Panc1 (cell line): ENCODE data around the gene TMEM25. TPM values are rescaled to one million over a fixed set of nuclear protein-coding genes. Genes with fewer than 3 reads are reported as not detected.
"Not testable (repeated sequence)": the region's sequence is repeated elsewhere in the genome, so short reads cannot be mapped to it uniquely, and the experiment has no call there.

Source experiments
- ATAC-seq: fragments of 200-7000 bp; cut with Tn5 transposase; 2 replicates; pipeline ENCODE4 v1.9.1; 2020; ENCODE audit warnings: mild to moderate bottlenecking, moderate library complexity
- BruUV-seq: library from RNA; stranded (reverse); fragments of 400-500 nt; replicated peaks from 2 replicates; lab custom pipeline; 2021; lab: Mats Ljungman, UMichigan
- CTCF ChIA-PET: fragments of 300-600 bp; sonication (Branson Sonifier 250); formaldehyde crosslinking; loops from one replicate; lab custom pipeline; 2022; ENCODE audit warnings: antibody characterized with exemption; lab: Charles Lee
- POLR2A ChIA-PET: fragments of 300-600 bp; sonication (Branson Sonifier 250); formaldehyde crosslinking; loops from one replicate; lab custom pipeline; 2022; ENCODE audit warnings: antibody characterized with exemption; lab: Charles Lee
- DNase-seq: peaks from one replicate; pipeline ENCODE4 v3.0.0-alpha.2; 2010; ENCODE audit warnings: low read depth, low spot score
- H3K27ac ChIP-seq: 2 replicates; pipeline ENCODE4 v1.5.1; 2011; ENCODE audit warnings: mild to moderate bottlenecking, low read length, inconsistent platforms
- H3K27me3 ChIP-seq: fragments of 200-500 bp; sonication (Bioruptor generic); 2 replicates; pipeline ENCODE4 v1.6.0; 2014; ENCODE audit warnings: low read length, inconsistent platforms; ENCODE audit not compliant: control insufficient read depth, insufficient read depth
- H3K36me3 ChIP-seq: fragments of 200-500 bp; sonication (Bioruptor generic); 2 replicates; pipeline ENCODE4 v1.5.1; 2014; ENCODE audit warnings: inconsistent platforms, mild to moderate bottlenecking, low read length, moderate library complexity; ENCODE audit not compliant: control insufficient read depth, insufficient read depth
- H3K4me1 ChIP-seq: 2 replicates; pipeline ENCODE4 v1.5.1; 2011; ENCODE audit warnings: inconsistent platforms, mild to moderate bottlenecking, low read length, moderate library complexity; ENCODE audit not compliant: control insufficient read depth, insufficient read depth
- H3K4me3 ChIP-seq, 2 experiments: 2 replicates each; pipeline ENCODE4 v1.5.1; 2011 to 2012; ENCODE audit warnings: low read depth in 2 of 2, low read length in 2 of 2, mild to moderate bottlenecking in 2 of 2, inconsistent platforms in 1 of 2, moderate library complexity in 1 of 2
- H3K9me3 ChIP-seq: fragments of 200-500 bp; sonication (Bioruptor generic); 2 replicates; pipeline ENCODE4 v1.5.1; 2014; ENCODE audit warnings: low read depth, mild to moderate bottlenecking, inconsistent platforms, low read length, moderate library complexity; ENCODE audit not compliant: control insufficient read depth, insufficient read depth
- CTCF ChIP-seq: fragments of 450-650 bp; IDR thresholded peaks from 2 replicates; pipeline ENCODE4 v1.5.1; 2017; ENCODE audit warnings: mild to moderate bottlenecking
- POLR2AphosphoS5 ChIP-seq: IDR thresholded peaks from 2 replicates; pipeline ENCODE4 v1.6.1; 2012; ENCODE audit warnings: mild to moderate bottlenecking, low read depth, low read length, moderate library complexity
- REST ChIP-seq, 2 experiments: IDR thresholded peaks; 2 replicates each; pipeline ENCODE4 v1.6.1; 2011 to 2012; ENCODE audit warnings: low read depth in 2 of 2, control low read depth in 1 of 2, low read length in 1 of 2, mild to moderate bottlenecking in 1 of 2, moderate library complexity in 1 of 2; ENCODE audit not compliant: insufficient read depth in 1 of 2
- SIN3A ChIP-seq: IDR thresholded peaks from 2 replicates; pipeline ENCODE4 v1.6.1; 2012; ENCODE audit warnings: low read depth, mild to moderate bottlenecking, low read length, moderate library complexity, borderline replicate concordance; ENCODE audit not compliant: insufficient read depth
- TCF7L2 ChIP-seq: IDR thresholded peaks from 2 replicates; pipeline ENCODE4 v1.6.1; 2011; ENCODE audit warnings: mild to moderate bottlenecking, low read depth, low read length, inconsistent platforms
- in situ Hi-C: cut with HindIII; loops from 2 replicates; pipeline ENCODE4 v1.10.0; 2016; ENCODE audit warnings: low sequenced_read_pairs, low pct_unique_long_range_greater_than_20kb
- intact Hi-C: fragments of 100-400 bp; cut with micrococcal nuclease; formaldehyde crosslinking; loops from one replicate; pipeline ENCODE4 v1.10.0; 2022; ENCODE audit not compliant: unreplicated experiment
- total RNA-seq: library from RNA; stranded (reverse); gene quantifications from one replicate; pipeline ENCODE4 v1.2.1, GENCODE V29; 2021; ENCODE audit not compliant: unreplicated experiment

Gene TMEM25
- total RNA-seq, 1 experiment from 2014 or later: 6.7 TPM

- DNase-seq (no peak), ATAC-seq (no peak)
- ChIA-PET POLR2A (no interaction called here), CTCF (no interaction called here)
- peaks cover 26% of the 10 kb centered on the region for H3K4me1 ChIP-seq
- TF ChIP-seq POLR2AphosphoS5 (no peak), REST (IDR thresholded peaks at IDR 0.05; ENCODE audit: insufficient read depth in 1 of 2, low read depth in 2 of 2, low read length in 1 of 2) (no peak), TCF7L2 (no peak), SIN3A (no peak), CTCF (no peak)
- H3K36me3 ChIP-seq: no peaks in the 10 kb centered on the region; the same call in none of the 2 replicates
- BruUV-seq: no TSS peak
- in situ Hi-C loops: no loop called here
- intact Hi-C loops: no loop called here
- no peak overlapping the region for H3K4me3 ChIP-seq
- H3K9me3 ChIP-seq: no peaks in the 10 kb centered on the region
- H3K27me3 ChIP-seq: no peaks in the 10 kb centered on the region
- no peak overlapping the region for H3K27ac ChIP-seq
Observed at GRCh38 chr11:118570787-118571186, 39.8 kb downstream of the TMEM25 start.

GRCh38 chr11:118571701-118572060 lies 40.7 kb downstream of the TMEM25 start:
- not testable (repeated sequence) for DNase-seq

GRCh38 chr11:118572061-118572980 lies 41.3 kb downstream of the TMEM25 start, which contains the start of gene ARCN1:
Gene ARCN1 (plus strand): TSS chr11:118572409. CDS start chr11:118572548, 139 bp downstream.
- Histone ChIP-seq H3K4me1 (peaks cover 28% of the 10 kb centered on the region), H3K27me3 (no peaks in the 10 kb centered on the region), H3K4me3 (peak within 1 kb of the TSS; percentile 92 to 93), H3K36me3 (no peaks in the 10 kb centered on the region; the same call in none of the 2 replicates), H3K27ac (peak within 1 kb of the TSS; percentile 94), H3K9me3 (no peaks in the 10 kb centered on the region)
- DNase-seq: no peak
- intact Hi-C loops: no loop called here
- TF ChIP-seq TCF7L2 (peak; percentile 26; the same call in 1 of the 2 replicates), POLR2AphosphoS5 (peak; percentile 89), REST (IDR thresholded peaks at IDR 0.05; ENCODE audit: insufficient read depth in 1 of 2, low read depth in 2 of 2, low read length in 1 of 2) (0 out of 4 replicates have a peak, but pooled peaks of 1 of the 2 experiments have one; percentile 14), CTCF (no peak), SIN3A (peak; percentile 82; the same call in 1 of the 2 replicates)
- ChIA-PET POLR2A (interaction anchor here (0.7 kb wide), 3 partner anchors 63 to 425 kb away, joined by 4 to 8 read pairs (median 6); no protein-coding TSS in a partner anchor), CTCF (interaction anchor here (0.7 kb wide), 1 partner anchor 34 kb away, joined by 4 read pairs; no protein-coding TSS in a partner anchor)
- ATAC-seq: peak; percentile 92
- BruUV-seq: no TSS peak
- in situ Hi-C loops: no loop called here

More at GRCh38 chr11:118571701-118572060, 40.7 kb downstream of the TMEM25 start:
- H3K9me3 ChIP-seq, intact Hi-C loops, POLR2A ChIA-PET, H3K27me3 ChIP-seq, in situ Hi-C loops, BruUV-seq, CTCF ChIA-PET, ATAC-seq, H3K36me3 ChIP-seq: not testable (repeated sequence)
- peaks cover 28% of the 10 kb centered on the region for H3K4me1 ChIP-seq
- H3K27ac ChIP-seq: peak overlapping the region; percentile 88
- H3K4me3 ChIP-seq: peak overlapping the region; percentile 92 to 93
